GM23248 (cell line): ENCODE data around the gene FGF10. TPM values are rescaled to one million over a fixed set of nuclear protein-coding genes. Genes with fewer than 3 reads are reported as not detected.
A peak's percentile ranks its signal among the peaks of the same experiment; 100 is the strongest.

Experiments
- DNase-seq: peaks from one replicate; pipeline ENCODE4 v3.0.0-alpha.2; 2015
- H2AFZ ChIP-seq: fragments of 200-600 bp; sonication (generic); 2 replicates; pipeline ENCODE4 v1.6.1; 2016; ENCODE audit warnings: antibody characterized with exemption
- H3F3A ChIP-seq: fragments of 200-600 bp; sonication (generic); 2 replicates; pipeline ENCODE4 v1.6.1; 2016; ENCODE audit warnings: mild to moderate bottlenecking, antibody characterized with exemption, mixed run types; ENCODE audit not compliant: insufficient read depth
- H3K27ac ChIP-seq: fragments of 200-600 bp; sonication (generic); 2 replicates; pipeline ENCODE4 v1.5.1; 2016; ENCODE audit warnings: mild to moderate bottlenecking
- H3K27me3 ChIP-seq: fragments of 200-600 bp; sonication (generic); replicated peaks from 2 replicates; pipeline ENCODE4 v1.6.1; 2016; ENCODE audit warnings: mild to moderate bottlenecking; ENCODE audit not compliant: insufficient read depth
- H3K36me3 ChIP-seq: fragments of 200-600 bp; sonication (generic); 2 replicates; pipeline ENCODE4 v1.6.1; 2016; ENCODE audit warnings: low read depth, mild to moderate bottlenecking
- H3K4me1 ChIP-seq: fragments of 200-600 bp; sonication (generic); 2 replicates; pipeline ENCODE4 v1.6.1; 2016; ENCODE audit warnings: mild to moderate bottlenecking; ENCODE audit not compliant: insufficient read depth
- H3K4me2 ChIP-seq: fragments of 200-600 bp; sonication (generic); one replicate; pipeline ENCODE4 v1.6.1; 2016; ENCODE audit warnings: mild to moderate bottlenecking; ENCODE audit not compliant: unreplicated experiment
- H3K4me3 ChIP-seq: fragments of 200-600 bp; sonication (generic); 2 replicates; pipeline ENCODE4 v1.5.1; 2016; ENCODE audit warnings: mild to moderate bottlenecking
- H3K79me2 ChIP-seq: fragments of 200-600 bp; sonication (generic); 2 replicates; pipeline ENCODE4 v1.6.1; 2016; ENCODE audit warnings: mild to moderate bottlenecking; ENCODE audit not compliant: insufficient read depth
- H3K9ac ChIP-seq: fragments of 200-600 bp; sonication (generic); 2 replicates; pipeline ENCODE4 v1.6.1; 2016; ENCODE audit warnings: mild to moderate bottlenecking
- H3K9me2 ChIP-seq: fragments of 200-600 bp; sonication (generic); 2 replicates; pipeline ENCODE4 v1.6.1; 2016; ENCODE audit warnings: mixed run types, mild to moderate bottlenecking, moderate library complexity; ENCODE audit not compliant: insufficient read depth
- H3K9me3 ChIP-seq: fragments of 200-600 bp; sonication (generic); one replicate; pipeline ENCODE4 v1.6.1; 2017; ENCODE audit warnings: low read depth
- H4K20me1 ChIP-seq: fragments of 200-600 bp; sonication (generic); 2 replicates; pipeline ENCODE4 v1.6.0; 2016; ENCODE audit not compliant: insufficient read depth
- EZH2 ChIP-seq: fragments of 200-600 bp; sonication (generic); IDR thresholded peaks from 2 replicates; pipeline ENCODE4 v1.6.1; 2018; ENCODE audit warnings: antibody characterized with exemption, mild to moderate bottlenecking; ENCODE audit not compliant: insufficient read depth, poor library complexity, severe bottlenecking
- EZH2phosphoT487 ChIP-seq: fragments of 200-600 bp; sonication (generic); IDR thresholded peaks from 2 replicates; pipeline ENCODE4 v1.6.1; 2018; ENCODE audit warnings: antibody characterized with exemption, moderate library complexity, mild to moderate bottlenecking, low read depth; ENCODE audit not compliant: insufficient read depth
- WGBS, 2 experiments: methylation state at CpG; one replicate each; pipeline ENCODE4 v1.1.6; 2015 to 2017; ENCODE audit warnings: low lambda C conversion rate in 2 of 2, low coverage in 1 of 2; ENCODE audit errors: missing lambda C conversion rate in 2 of 2; 5-methylcytosine and 5-hydroxymethylcytosine counted together
- in situ Hi-C: fragments of 300-500 bp; cut with MboI; formaldehyde crosslinking; loops from 2 replicates; pipeline ENCODE4 v1.15.0; 2020
- polyA plus RNA-seq: library from polyadenylated mRNA; unstranded; fragments of >200 nt; fragmentation: Nextera tagmentation; extraction: Ambion mirVana; gene quantifications from 2 replicates; pipeline ENCODE4 v1.2.1, GENCODE V29; 2016
- total RNA-seq: library from RNA; depleted of rRNA; stranded (reverse); fragments of >200 nt; shearing (Covaris generic); gene quantifications from 2 replicates; pipeline ENCODE4 v1.2.3, GENCODE V29; 2014; rRNA removed

The FGF10 gene
- total RNA-seq (not detected in 2 replicates), polyA plus RNA-seq (not detected in 2 replicates)

GRCh38 chr5:44389090-44389822 lies at the start of gene FGF10:
Gene FGF10 (minus strand): TSS chr5:44389420. CDS start chr5:44388682, 738 bp downstream.
- DNase-seq = peak; percentile 37
- Histone ChIP-seq H3K9me3 (no peaks in the 10 kb centered on the region), H3K4me2 (peak within 1 kb of the TSS; percentile 56), H3K4me3 (peak within 1 kb of the TSS; percentile 60), H3K4me1 (no peaks in the 10 kb centered on the region), H3F3A (no peaks in the 10 kb centered on the region), H3K27ac (no peak within 1 kb of the TSS), H3K9me2 (no peaks in the 10 kb centered on the region), H4K20me1 (no peaks in the 10 kb centered on the region), H2AFZ (peak within 1 kb of the TSS; percentile 66), H3K9ac (no peak within 1 kb of the TSS), H3K27me3 (peaks cover 56% of the 10 kb centered on the region), H3K36me3 (no peaks in the 10 kb centered on the region), H3K79me2 (no peaks in the 10 kb centered on the region)
- TF ChIP-seq EZH2phosphoT487 = no peak
- no peak for TF ChIP-seq EZH2
- 1 to 5% methylated on average over 26 to 35 of the region's 35 CpGs for WGBS, 2 experiments
- in situ Hi-C loops = no loop called here

GRCh38 chr5:44426944-44427343 lies 37.7 kb upstream of the FGF10 start:
- Histone ChIP-seq H3K9me3 (no peaks in the 10 kb centered on the region), H3F3A (no peaks in the 10 kb centered on the region), H4K20me1 (no peaks in the 10 kb centered on the region), H3K4me3 (no peak overlapping the region), H3K9ac (no peak overlapping the region), H3K4me1 (no peaks in the 10 kb centered on the region), H3K79me2 (no peaks in the 10 kb centered on the region), H3K36me3 (no peaks in the 10 kb centered on the region), H3K27me3 (no peaks in the 10 kb centered on the region), H3K4me2 (no peak overlapping the region), H3K27ac (no peak overlapping the region), H3K9me2 (no peaks in the 10 kb centered on the region), H2AFZ (no peak overlapping the region)
- 35 to 38% methylated on average over 1 of the region's 1 CpG for WGBS, 2 experiments
- no peak for DNase-seq
- in situ Hi-C loops = no loop called here
- no peak for TF ChIP-seq EZH2
- TF ChIP-seq EZH2phosphoT487 = no peak

- H4K20me1 ChIP-seq = no peaks in the 10 kb centered on the region
- H3K4me3 ChIP-seq = no peak overlapping the region
- H3K9me3 ChIP-seq = no peaks in the 10 kb centered on the region
- TF ChIP-seq EZH2 (no peak), EZH2phosphoT487 (no peak)
- H3K27me3 ChIP-seq = no peaks in the 10 kb centered on the region
- in situ Hi-C loops = no loop called here
- no peaks in the 10 kb centered on the region for H3K9me2 ChIP-seq
- H3K4me2 ChIP-seq = no peak overlapping the region
- no peak overlapping the region for H2AFZ ChIP-seq
- no peak for DNase-seq
- no peak overlapping the region for H3K27ac ChIP-seq
- no peaks in the 10 kb centered on the region for H3K36me3 ChIP-seq
- H3K4me1 ChIP-seq = no peaks in the 10 kb centered on the region
- no peaks in the 10 kb centered on the region for H3K79me2 ChIP-seq
- H3F3A ChIP-seq = no peaks in the 10 kb centered on the region
- 11 to 14% methylated on average over 3 of the region's 3 CpGs for WGBS, 2 experiments
- H3K9ac ChIP-seq = no peak overlapping the region
Observed at GRCh38 chr5:44412286-44412685, 23.1 kb upstream of the FGF10 start.

- Histone ChIP-seq H3K9ac (no peak overlapping the region), H4K20me1 (no peaks in the 10 kb centered on the region), H3K27ac (no peak overlapping the region), H3K79me2 (no peaks in the 10 kb centered on the region), H3K9me2 (no peaks in the 10 kb centered on the region), H3K27me3 (no peaks in the 10 kb centered on the region), H3K36me3 (no peaks in the 10 kb centered on the region), H3K4me3 (no peak overlapping the region), H3K4me1 (no peaks in the 10 kb centered on the region), H2AFZ (no peak overlapping the region), H3K9me3 (no peaks in the 10 kb centered on the region), H3F3A (no peaks in the 10 kb centered on the region), H3K4me2 (no peak overlapping the region)
- DNase-seq = no peak
- TF ChIP-seq EZH2phosphoT487 (no peak), EZH2 (no peak)
- WGBS, 2 experiments = 16 to 18% methylated on average over 1 to 2 of the region's 2 CpGs
- in situ Hi-C loops = no loop called here
Observed at GRCh38 chr5:44402084-44402483, 12.9 kb upstream of the FGF10 start.
